IMR-90 (cell line): ENCODE results near the gene FANCL. TPM values are rescaled to one million over a fixed set of nuclear protein-coding genes. Genes with fewer than 3 reads are reported as not detected.

Experiments
- ATAC-seq: fragments of 200-7000 bp; cut with Tn5 transposase; 2 replicates; pipeline ENCODE4 v1.9.1; 2020; ENCODE audit warnings: low read depth, mild to moderate bottlenecking, moderate library complexity
- BruUV-seq: library from RNA; stranded (reverse); fragments of 400-500 nt; replicated peaks from 2 replicates; lab custom pipeline; 2021; lab: Mats Ljungman, UMichigan
- CTCF ChIA-PET: fragments of 300-600 bp; formaldehyde crosslinking; extraction: SDS; loops from one replicate; lab custom pipeline; 2021; ENCODE audit warnings: antibody characterized with exemption; lab: Yijun Ruan, JAX
- POLR2A ChIA-PET: fragments of 300-600 bp; sonication (Branson Sonifier 250); formaldehyde crosslinking; loops from one replicate; lab custom pipeline; 2022; ENCODE audit warnings: antibody characterized with exemption; ENCODE audit not compliant: unreplicated experiment; lab: Charles Lee
- DNase-seq: peaks from one replicate; pipeline ENCODE4 v3.0.0; 2013
- H2AFZ ChIP-seq: replicated peaks from 2 replicates; pipeline ENCODE3; 2013; ENCODE audit warnings: low read length, mild to moderate bottlenecking; ENCODE audit not compliant: poor library complexity
- H2AK5ac ChIP-seq: 2 replicates; pipeline ENCODE4 v1.6.1; 2013; ENCODE audit warnings: low read depth, low read length, inconsistent platforms
- H2AK9ac ChIP-seq: replicated peaks from 2 replicates; pipeline ENCODE3; 2013; ENCODE audit warnings: mild to moderate bottlenecking, low read depth, low read length, moderate library complexity; ENCODE audit not compliant: poor library complexity
- H2BK120ac ChIP-seq: 2 replicates; pipeline ENCODE4 v1.6.1; 2013; ENCODE audit warnings: low read depth, low read length, inconsistent platforms
- H2BK15ac ChIP-seq: 3 replicates; pipeline ENCODE4 v1.6.1; 2013; ENCODE audit warnings: low read depth, low read length, inconsistent platforms
- H2BK20ac ChIP-seq: 2 replicates; pipeline ENCODE4 v1.6.1; 2013; ENCODE audit warnings: low read depth, mild to moderate bottlenecking, inconsistent platforms, low read length, moderate library complexity
- H2BK5ac ChIP-seq: 2 replicates; pipeline ENCODE4 v1.6.1; 2013; ENCODE audit warnings: mild to moderate bottlenecking, low read depth, low read length, inconsistent platforms; ENCODE audit not compliant: poor library complexity, severe bottlenecking
- H3K14ac ChIP-seq: replicated peaks from 2 replicates; pipeline ENCODE4 v1.6.1; 2013; ENCODE audit warnings: low read depth, low read length, inconsistent platforms
- H3K18ac ChIP-seq: 2 replicates; pipeline ENCODE4 v1.6.1; 2013; ENCODE audit warnings: low read depth, low read length, control low read depth
- H3K23ac ChIP-seq: 2 replicates; pipeline ENCODE4 v1.6.1; 2013; ENCODE audit warnings: low read depth, low read length, inconsistent platforms
- H3K27ac ChIP-seq: 2 replicates; pipeline ENCODE4 v1.5.1; 2013; ENCODE audit warnings: mild to moderate bottlenecking, control low read depth, low read length; ENCODE audit not compliant: insufficient read depth
- H3K27me3 ChIP-seq: 2 replicates; pipeline ENCODE4 v1.6.1; 2013; ENCODE audit warnings: low read length; ENCODE audit not compliant: control insufficient read depth, insufficient read depth
- H3K36me3 ChIP-seq: 2 replicates; pipeline ENCODE4 v1.6.1; 2013; ENCODE audit warnings: low read length, mixed read lengths; ENCODE audit not compliant: control insufficient read depth, insufficient read depth
- H3K4ac ChIP-seq: 2 replicates; pipeline ENCODE4 v1.6.1; 2013; ENCODE audit warnings: low read depth, low read length, inconsistent platforms
- H3K4me1 ChIP-seq: 2 replicates; pipeline ENCODE4 v1.6.1; 2013; ENCODE audit warnings: low read length, mixed read lengths; ENCODE audit not compliant: control insufficient read depth, insufficient read depth
- H3K4me2 ChIP-seq: 2 replicates; pipeline ENCODE4 v1.6.1; 2013; ENCODE audit warnings: low read depth, mild to moderate bottlenecking, control low read depth, low read length, moderate library complexity
- H3K4me3 ChIP-seq: 2 replicates; pipeline ENCODE4 v1.5.1; 2013; ENCODE audit warnings: low read depth, mild to moderate bottlenecking, control low read depth, low read length, moderate library complexity; ENCODE audit not compliant: insufficient read depth
- H3K56ac ChIP-seq: 2 replicates; pipeline ENCODE4 v1.6.1; 2013; ENCODE audit warnings: low read length, inconsistent platforms; ENCODE audit not compliant: insufficient read depth; ENCODE audit errors: extremely low read depth
- H3K79me1 ChIP-seq, 2 experiments: 2 replicates each; pipeline ENCODE4 v1.6.1; 2013; ENCODE audit warnings: low read length in 2 of 2, inconsistent platforms in 1 of 2, low read depth in 1 of 2
- H3K9ac ChIP-seq: 2 replicates; pipeline ENCODE4 v1.6.1; 2013; ENCODE audit warnings: low read depth, low read length, control low read depth
- H3K9me1 ChIP-seq: 2 replicates; pipeline ENCODE4 v1.6.1; 2013; ENCODE audit warnings: low read length, inconsistent platforms; ENCODE audit not compliant: insufficient read depth
- H3K9me3 ChIP-seq: 2 replicates; pipeline ENCODE4 v1.6.1; 2013; ENCODE audit warnings: low read length; ENCODE audit not compliant: control insufficient read depth, insufficient read depth
- H4K20me1 ChIP-seq: 2 replicates; pipeline ENCODE4 v1.6.1; 2013; ENCODE audit warnings: low read length, inconsistent platforms; ENCODE audit not compliant: insufficient read depth
- H4K5ac ChIP-seq: 2 replicates; pipeline ENCODE4 v1.6.1; 2013; ENCODE audit warnings: mild to moderate bottlenecking, low read depth, low read length, control low read depth
- H4K8ac ChIP-seq, 2 experiments: 2 replicates each; pipeline ENCODE4 v1.6.1; 2013; ENCODE audit warnings: low read depth in 2 of 2, low read length in 2 of 2, control low read depth in 1 of 2, inconsistent platforms in 1 of 2
- H4K91ac ChIP-seq: 2 replicates; pipeline ENCODE4 v1.6.1; 2013; ENCODE audit warnings: low read depth, low read length, inconsistent platforms; ENCODE audit not compliant: insufficient read depth
- MAZ ChIP-seq: IDR thresholded peaks from 2 replicates; pipeline ENCODE4 v1.6.1; 2012; ENCODE audit warnings: low read depth, mild to moderate bottlenecking, low read length, improper control_type of control experiment, moderate library complexity, borderline replicate concordance
- MXI1 ChIP-seq: IDR thresholded peaks from 2 replicates; pipeline ENCODE4 v1.6.1; 2012; ENCODE audit warnings: low read depth, mild to moderate bottlenecking, low read length, moderate library complexity, borderline replicate concordance
- RCOR1 ChIP-seq: IDR thresholded peaks from 2 replicates; pipeline ENCODE4 v1.6.1; 2012; ENCODE audit warnings: mild to moderate bottlenecking, low read length, improper control_type of control experiment; ENCODE audit not compliant: insufficient replicate concordance
- RFX5 ChIP-seq: IDR thresholded peaks from 2 replicates; pipeline ENCODE4 v1.8.0; 2012; ENCODE audit warnings: low read depth, mild to moderate bottlenecking, low read length, moderate library complexity
- WGBS, 2 experiments: methylation state at CpG; one replicate each; pipeline versions ENCODE4 v1.1.5 to v1.1.7; 2013; ENCODE audit warnings: missing lambda C conversion rate in 2 of 2; ENCODE audit not compliant: insufficient read length in 1 of 2; ENCODE audit errors: extremely low coverage in 2 of 2; 5-methylcytosine and 5-hydroxymethylcytosine counted together
- dilution Hi-C: fragments of 300-500 bp; cut with HindIII; formaldehyde crosslinking; loops from one replicate; pipeline ENCODE4 v1.14.3; 2018; ENCODE audit warnings: low sequenced_read_pairs; ENCODE audit not compliant: unreplicated experiment
- in situ Hi-C: fragments of 300-500 bp; cut with MboI; formaldehyde crosslinking; loops from 3 replicates; pipeline ENCODE4 v1.14.3; 2019; ENCODE audit warnings: low sequenced_read_pairs, inconsistent platforms, mixed read lengths
- intact Hi-C: fragments of 100-400 bp; cut with micrococcal nuclease; formaldehyde crosslinking; loops from 2 replicates; pipeline ENCODE4 v1.10.0; 2022
- polyA plus RNA-seq, 3 experiments: library from polyadenylated mRNA; depleted of rRNA; stranded (reverse); fragments of >200 nt; gene quantifications; 2 replicates each; pipeline ENCODE4 v1.2.3, GENCODE V29; 2012; ENCODE audit warnings: low replicate concordance in 1 of 3
- total RNA-seq: library from RNA; depleted of rRNA; stranded (reverse); fragments of >200 nt; gene quantifications from 2 replicates; pipeline ENCODE4 v1.2.3, GENCODE V29; 2012
- TF ChIP-seq, protein P1 (sequence below): fragments of 150-350 bp; IDR thresholded peaks from 2 replicates; pipeline ENCODE4 v1.6.1; 2017; ENCODE audit warnings: mild to moderate bottlenecking, antibody characterized with exemption, low read length, low read depth

FANCL gene
- total and polyA plus RNA-seq, 2 of the 4 experiments (the other 2 are of a cell fraction) = 9.0 to 12.7 TPM

DNA sequence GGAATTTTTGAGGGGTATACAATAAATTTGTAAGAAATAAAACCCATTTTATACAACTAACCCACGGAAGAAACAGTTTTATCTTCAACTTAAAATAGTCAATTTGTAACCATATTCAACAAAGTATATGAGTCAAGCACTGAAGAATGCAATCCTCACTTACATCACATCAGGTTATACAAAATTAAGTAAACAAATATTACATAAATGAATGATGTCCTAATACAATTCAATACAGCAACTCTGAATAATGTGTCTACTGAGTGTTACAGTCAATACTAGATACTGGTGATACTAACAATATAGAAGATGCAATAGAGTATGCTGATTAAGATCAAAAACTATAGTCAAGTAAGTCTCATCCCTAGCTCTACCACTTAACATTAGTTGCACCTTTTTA is 58.6 kb downstream of the FANCL start:
- WGBS, 2 experiments = no CpG with 5 or more reads among the region's 1 CpG
- H4K5ac ChIP-seq = no peak overlapping the region
- TF ChIP-seq MXI1 (no peak), RCOR1 (no peak), MAZ (no peak), RFX5 (no peak)
- TF ChIP-seq, protein P1, sequence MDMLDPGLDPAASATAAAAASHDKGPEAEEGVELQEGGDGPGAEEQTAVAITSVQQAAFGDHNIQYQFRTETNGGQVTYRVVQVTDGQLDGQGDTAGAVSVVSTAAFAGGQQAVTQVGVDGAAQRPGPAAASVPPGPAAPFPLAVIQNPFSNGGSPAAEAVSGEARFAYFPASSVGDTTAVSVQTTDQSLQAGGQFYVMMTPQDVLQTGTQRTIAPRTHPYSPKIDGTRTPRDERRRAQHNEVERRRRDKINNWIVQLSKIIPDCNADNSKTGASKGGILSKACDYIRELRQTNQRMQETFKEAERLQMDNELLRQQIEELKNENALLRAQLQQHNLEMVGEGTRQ = no peak
- no peak overlapping the region for H4K8ac ChIP-seq
- H3K9ac ChIP-seq = no peak overlapping the region
- no peaks in the 10 kb centered on the region for H3K4me1 ChIP-seq
- no peak overlapping the region for H2AFZ ChIP-seq
- no peak overlapping the region for H2BK5ac ChIP-seq
- ATAC-seq = no peak
- H3K18ac ChIP-seq = no peak overlapping the region
- CTCF ChIA-PET = no interaction called here
- no peak overlapping the region for H4K91ac ChIP-seq
- H3K4ac ChIP-seq = no peak overlapping the region
- H3K9me3 ChIP-seq = no peaks in the 10 kb centered on the region
- DNase-seq = peak; percentile 47
- dilution Hi-C loops (no loop called here), intact Hi-C loops (no loop called here), in situ Hi-C loops (no loop called here)
- no peak overlapping the region for H3K14ac ChIP-seq
- no peak overlapping the region for H2AK9ac ChIP-seq
- no peak overlapping the region for H2BK15ac ChIP-seq
- POLR2A ChIA-PET = no interaction called here
- H3K4me2 ChIP-seq = no peak overlapping the region
- no peaks in the 10 kb centered on the region; a peak in 1 of 4 replicates for H3K79me1 ChIP-seq
- no peak overlapping the region for H2BK20ac ChIP-seq
- H3K4me3 ChIP-seq = no peak overlapping the region
- H3K23ac ChIP-seq = no peak overlapping the region
- no peak overlapping the region for H2BK120ac ChIP-seq
- no peak overlapping the region for H2AK5ac ChIP-seq
- H3K56ac ChIP-seq = no peak overlapping the region; the same call in 1 of the 2 replicates
- H3K27me3 ChIP-seq = no peaks in the 10 kb centered on the region
- BruUV-seq = no TSS peak
- H3K27ac ChIP-seq = no peak overlapping the region
- no peaks in the 10 kb centered on the region; the same call in 1 of the 2 replicates for H3K36me3 ChIP-seq
- H3K9me1 ChIP-seq = no peaks in the 10 kb centered on the region
- no peaks in the 10 kb centered on the region for H4K20me1 ChIP-seq
